MCF 10A (cell line): ENCODE data around the gene SUSD1. TPM values are rescaled to one million over a fixed set of nuclear protein-coding genes. Genes with fewer than 3 reads are reported as not detected.

Source experiments
- BruUV-seq: library from RNA; stranded (reverse); fragments of 400-500 nt; replicated peaks from 2 replicates; lab custom pipeline; 2021; lab: Mats Ljungman, UMichigan
- CTCF ChIA-PET: fragments of 300-600 bp; sonication (Branson Sonifier 250); formaldehyde crosslinking; extraction: SDS; loops from one replicate; lab custom pipeline; 2021; ENCODE audit warnings: antibody characterized with exemption, inconsistent platforms; lab: Yijun Ruan, JAX
- POLR2A ChIA-PET: fragments of 300-600, 350-650 bp; sonication (Branson Sonifier 250); formaldehyde crosslinking; extraction: SDS; loops from one replicate; lab custom pipeline; 2020; ENCODE audit warnings: antibody characterized with exemption, inconsistent platforms; lab: Yijun Ruan, JAX
- DNase-seq: peaks from one replicate; pipeline ENCODE4 v3.0.0-alpha.2; 2018; ENCODE audit not compliant: unreplicated experiment
- H3K27ac Mint-ChIP-seq: one replicate; pipeline ENCODE4 v1.8.0; 2022; ENCODE audit warnings: mild to moderate bottlenecking, low read depth, mixed read lengths; ENCODE audit not compliant: unreplicated experiment
- H3K27me3 Mint-ChIP-seq: one replicate; pipeline ENCODE4 v1.8.0; 2022; ENCODE audit warnings: mixed read lengths; ENCODE audit not compliant: insufficient read depth, unreplicated experiment
- H3K36me3 Mint-ChIP-seq: one replicate; pipeline ENCODE4 v1.8.0; 2022; ENCODE audit warnings: mild to moderate bottlenecking, moderate library complexity, mixed read lengths; ENCODE audit not compliant: insufficient read depth, unreplicated experiment
- H3K4me1 Mint-ChIP-seq: one replicate; pipeline ENCODE4 v1.8.0; 2022; ENCODE audit warnings: mixed read lengths; ENCODE audit not compliant: insufficient read depth, unreplicated experiment
- H3K4me3 Mint-ChIP-seq: one replicate; pipeline ENCODE4 v1.8.0; 2022; ENCODE audit warnings: mild to moderate bottlenecking, moderate library complexity, mixed read lengths; ENCODE audit not compliant: unreplicated experiment
- H3K9me3 Mint-ChIP-seq: one replicate; pipeline ENCODE4 v1.8.0; 2022; ENCODE audit warnings: mixed read lengths; ENCODE audit not compliant: unreplicated experiment
- intact Hi-C: fragments of 100-400 bp; cut with micrococcal nuclease; formaldehyde crosslinking; loops from 2 replicates; pipeline ENCODE4 v1.14.1; 2022
- total RNA-seq: library from RNA; stranded (reverse); gene quantifications from 2 replicates; pipeline ENCODE4 v1.2.3, GENCODE V29; 2022
- TF ChIP-seq, protein P1 (sequence below): fragments of 200-600 bp; IDR thresholded peaks from one replicate; pipeline ENCODE4 v1.8.0; 2022; ENCODE audit warnings: antibody characterized with exemption, mild to moderate bottlenecking; ENCODE audit not compliant: unreplicated experiment

The SUSD1 gene
- total RNA-seq, 1 experiment from 2014 or later, result 2.0 TPM

- intact Hi-C loops, result no loop called here
- TF ChIP-seq, protein P1, sequence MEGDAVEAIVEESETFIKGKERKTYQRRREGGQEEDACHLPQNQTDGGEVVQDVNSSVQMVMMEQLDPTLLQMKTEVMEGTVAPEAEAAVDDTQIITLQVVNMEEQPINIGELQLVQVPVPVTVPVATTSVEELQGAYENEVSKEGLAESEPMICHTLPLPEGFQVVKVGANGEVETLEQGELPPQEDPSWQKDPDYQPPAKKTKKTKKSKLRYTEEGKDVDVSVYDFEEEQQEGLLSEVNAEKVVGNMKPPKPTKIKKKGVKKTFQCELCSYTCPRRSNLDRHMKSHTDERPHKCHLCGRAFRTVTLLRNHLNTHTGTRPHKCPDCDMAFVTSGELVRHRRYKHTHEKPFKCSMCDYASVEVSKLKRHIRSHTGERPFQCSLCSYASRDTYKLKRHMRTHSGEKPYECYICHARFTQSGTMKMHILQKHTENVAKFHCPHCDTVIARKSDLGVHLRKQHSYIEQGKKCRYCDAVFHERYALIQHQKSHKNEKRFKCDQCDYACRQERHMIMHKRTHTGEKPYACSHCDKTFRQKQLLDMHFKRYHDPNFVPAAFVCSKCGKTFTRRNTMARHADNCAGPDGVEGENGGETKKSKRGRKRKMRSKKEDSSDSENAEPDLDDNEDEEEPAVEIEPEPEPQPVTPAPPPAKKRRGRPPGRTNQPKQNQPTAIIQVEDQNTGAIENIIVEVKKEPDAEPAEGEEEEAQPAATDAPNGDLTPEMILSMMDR, result no peak
- no peak for DNase-seq
- H3K27ac Mint-ChIP-seq, result no peak overlapping the region
- no peak overlapping the region for H3K4me3 Mint-ChIP-seq
- no peaks in the 10 kb centered on the region for H3K9me3 Mint-ChIP-seq
- H3K36me3 Mint-ChIP-seq, result no peaks in the 10 kb centered on the region
- no TSS peak for BruUV-seq
- ChIA-PET POLR2A (interaction anchor here (1.0 to 1.7 kb wide), 2 partner anchors 10 to 11 kb away, joined by 3 to 5 read pairs; no protein-coding TSS in a partner anchor), CTCF (interaction anchor here (1.1 kb wide), 1 partner anchor 13 kb away, joined by 5 read pairs; no protein-coding TSS in a partner anchor)
- no peaks in the 10 kb centered on the region for H3K27me3 Mint-ChIP-seq
- peaks cover 12% of the 10 kb centered on the region for H3K4me1 Mint-ChIP-seq
Measured at GRCh38 chr9:112145886-112146285, 29.2 kb downstream of the SUSD1 start.

DNA sequence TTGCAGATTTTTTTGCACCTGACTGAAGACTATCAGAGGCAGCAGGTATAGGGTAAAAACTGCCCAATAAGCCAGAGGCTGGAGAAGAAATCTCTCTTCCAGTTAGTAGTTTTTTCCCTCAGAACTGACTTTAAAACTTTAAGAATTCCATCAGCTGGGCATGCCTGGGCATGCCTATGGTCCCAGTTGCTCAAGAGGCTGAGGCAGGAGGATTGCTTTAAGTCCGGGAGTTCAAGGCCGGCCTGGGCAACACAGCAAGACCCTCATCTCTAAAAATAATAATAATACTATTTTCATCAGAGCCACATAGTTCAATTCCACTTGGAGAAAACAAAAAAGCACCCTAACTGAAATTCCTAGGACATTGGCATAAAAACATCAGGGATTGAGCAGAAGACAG lies 30.3 kb downstream of the SUSD1 start:
- H3K36me3 Mint-ChIP-seq, result no peaks in the 10 kb centered on the region
- TF ChIP-seq, protein P1, result no peak
- intact Hi-C loops, result no loop called here
- H3K4me1 Mint-ChIP-seq, result peaks cover 12% of the 10 kb centered on the region
- no peak overlapping the region for H3K27ac Mint-ChIP-seq
- ChIA-PET POLR2A (interaction anchor here (1.3 kb wide), 1 partner anchor 19 kb away, joined by 3 read pairs; no protein-coding TSS in a partner anchor), CTCF (no interaction called here)
- BruUV-seq, result no TSS peak
- H3K27me3 Mint-ChIP-seq, result no peaks in the 10 kb centered on the region
- H3K9me3 Mint-ChIP-seq, result no peaks in the 10 kb centered on the region
- peak; percentile 8 for DNase-seq
- no peak overlapping the region for H3K4me3 Mint-ChIP-seq

- intact Hi-C loops, result no loop called here
- no peaks in the 10 kb centered on the region for H3K36me3 Mint-ChIP-seq
- H3K27me3 Mint-ChIP-seq, result no peaks in the 10 kb centered on the region
- H3K4me1 Mint-ChIP-seq, result peaks cover 12% of the 10 kb centered on the region
- H3K9me3 Mint-ChIP-seq, result no peaks in the 10 kb centered on the region
- peak; percentile 45 for DNase-seq
- H3K4me3 Mint-ChIP-seq, result no peak overlapping the region
- ChIA-PET POLR2A (no interaction called here), CTCF (interaction anchor here (0.6 to 1.2 kb wide), 3 partner anchors 30 to 237 kb away, joined by 3 read pairs; no protein-coding TSS in a partner anchor)
- no TSS peak for BruUV-seq
- TF ChIP-seq, protein P1, result no peak
- H3K27ac Mint-ChIP-seq, result no peak overlapping the region
Measured at GRCh38 chr9:112142420-112142819, 32.7 kb downstream of the SUSD1 start.

DNA sequence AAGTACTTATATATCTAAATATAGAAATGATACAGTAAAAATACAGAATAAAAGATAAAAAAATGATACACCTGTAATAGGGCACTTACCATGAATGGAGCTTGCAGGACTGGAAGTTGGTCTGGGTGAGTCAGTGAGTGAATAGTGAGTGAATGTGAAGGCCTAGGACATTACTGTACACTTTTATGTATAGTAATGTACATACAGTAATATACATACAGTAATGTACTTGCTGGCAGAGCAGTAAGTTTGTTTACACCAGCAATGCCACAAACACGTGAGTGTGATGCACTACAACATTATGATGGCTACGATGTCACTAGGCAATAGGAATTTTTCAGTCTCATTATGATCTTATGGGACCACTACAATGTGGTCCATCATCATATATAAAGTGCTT lies 34.2 kb downstream of the SUSD1 start:
- Mint-ChIP-seq H3K9me3 (no peaks in the 10 kb centered on the region), H3K27me3 (no peaks in the 10 kb centered on the region), H3K4me3 (no peak overlapping the region), H3K36me3 (no peaks in the 10 kb centered on the region), H3K4me1 (peaks cover 12% of the 10 kb centered on the region), H3K27ac (no peak overlapping the region)
- POLR2A ChIA-PET, result no interaction called here
- DNase-seq, result no peak
- BruUV-seq, result no TSS peak
- TF ChIP-seq, protein P1, result no peak
- intact Hi-C loops, result no loop called here
- CTCF ChIA-PET, result no interaction called here
